Fibroblast of lung (primary cell): ENCODE results near the gene NECTIN1.

Experiments used
- CTCF ChIP-seq, 2 donors: IDR thresholded peaks in 1 of 2; conservative IDR thresholded peaks in 1 of 2; 1 replicate in 1 of 2; 2 replicates in 1 of 2; pipeline ENCODE4 v1.5.1; 2011 to 2012; ENCODE audit warnings: low read length in 2 of 2, control low read depth in 1 of 2, inconsistent platforms in 1 of 2, low read depth in 1 of 2, mild to moderate bottlenecking in 1 of 2
- EZH2 ChIP-seq: IDR thresholded peaks from 2 replicates; pipeline ENCODE4 v1.5.1; 2012; ENCODE audit warnings: low read length, control low read depth, mild to moderate bottlenecking; ENCODE audit errors: missing control alignments

- no peak for TF ChIP-seq CTCF (conservative IDR thresholded peaks at IDR 0.05 in 1 of 2, IDR thresholded peaks at IDR 0.05 in 1 of 2; ENCODE audit: low read depth in 1 of 2, low read length in 2 of 2)
- no peak for TF ChIP-seq EZH2
Observed at GRCh38 chr11:119677840-119678239, 51.2 kb downstream of the NECTIN1 start.
